NCI-H1092 treated with DMSO at 0.1 percent for 48 hours (cell line): ENCODE data around the gene HSF4.

ENCODE experiments used
- DNase-seq: peaks from one replicate; lab custom pipeline; 2025; lab: John Stamatoyannopoulos, UW

Gene HSF4

GRCh38 chr16:67166598-67167168 is 2.1 kb downstream of the HSF4 start:
- no peak for DNase-seq

GRCh38 chr16:67167588-67167987 is 3.0 kb downstream of the HSF4 start:
- DNase-seq = no peak

GRCh38 chr16:67169011-67169451 is 4.5 kb downstream of the HSF4 start:
- DNase-seq = no peak

- no peak for DNase-seq
Observed at GRCh38 chr16:67169642-67170167, 5.2 kb downstream of the HSF4 start.

- DNase-seq = no peak
Observed at GRCh38 chr16:67170168-67170948, 5.8 kb downstream of the HSF4 start, which contains the start of gene NOL3. Gene NOL3, plus strand, starts transcription at chr16:67170538.

GRCh38 chr16:67170949-67171649 is 6.6 kb downstream of the HSF4 start:
- DNase-seq = no peak

- DNase-seq = no peak
Observed at GRCh38 chr16:67173323-67173722, 8.8 kb downstream of the HSF4 start.

GRCh38 chr16:67173808-67174705 is 9.5 kb downstream of the HSF4 start:
- peak; percentile 66 for DNase-seq

GRCh38 chr16:67174706-67175231 is 10.2 kb downstream of the HSF4 start:
- DNase-seq = no peak

- no peak for DNase-seq
Observed at GRCh38 chr16:67176662-67177061, 12.1 kb downstream of the HSF4 start.

- peak; percentile 47 for DNase-seq
Observed at GRCh38 chr16:67177743-67178699, 13.5 kb downstream of the HSF4 start.

- DNase-seq = no peak
Observed at GRCh38 chr16:67179421-67180080, 15.0 kb downstream of the HSF4 start.

GRCh38 chr16:67180166-67180565 is 15.6 kb downstream of the HSF4 start:
- DNase-seq = no peak

- DNase-seq = no peak
Observed at GRCh38 chr16:67181346-67181745, 16.8 kb downstream of the HSF4 start.

- no peak for DNase-seq
Observed at GRCh38 chr16:67182288-67182687, 17.7 kb downstream of the HSF4 start.

GRCh38 chr16:67183284-67183626 is 18.7 kb downstream of the HSF4 start:
- no peak for DNase-seq

GRCh38 chr16:67183627-67184452 is 19.3 kb downstream of the HSF4 start, which contains the start of gene MATCAP1:
Gene MATCAP1, minus strand, starts transcription at chr16:67183963. Its CDS starts 3,353 bp downstream, at chr16:67180610.
- DNase-seq = peak; percentile 99

- peak; percentile 56 for DNase-seq
Observed at GRCh38 chr16:67184453-67184994, 20.0 kb downstream of the HSF4 start.
